Measurements from ENCODE around the gene CHMP2A. TPM values are rescaled to one million over a fixed set of nuclear protein-coding genes. Genes with fewer than 3 reads are reported as not detected.

Gene CHMP2A
- total RNA-seq, 1 donor from 2014 or later, result 108 TPM

GRCh38 chr19:58556622-58557220 lies 1.8 kb upstream of the CHMP2A start:
- peaks cover 19% of the 10 kb centered on the region for H3K4me1 Mint-ChIP-seq (ENCODE audit: low read depth, unreplicated experiment)
- no peak for TF ChIP-seq CTCF (IDR thresholded peaks at IDR 0.05; ENCODE audit: partially characterized antibody, unreplicated experiment)
- peak overlapping the region; percentile 96 for H3K4me3 Mint-ChIP-seq (ENCODE audit: unreplicated experiment)
- no peak for DNase-seq
- H3K36me3 Mint-ChIP-seq (ENCODE audit: unreplicated experiment), result no peaks in the 10 kb centered on the region
- peaks cover 19% of the 10 kb centered on the region for H3K27me3 Mint-ChIP-seq (ENCODE audit: unreplicated experiment)
- H3K27ac Mint-ChIP-seq (ENCODE audit: unreplicated experiment), result peak overlapping the region; percentile 64
- peaks cover 24% of the 10 kb centered on the region for H3K9me3 Mint-ChIP-seq (ENCODE audit: unreplicated experiment)

DNA sequence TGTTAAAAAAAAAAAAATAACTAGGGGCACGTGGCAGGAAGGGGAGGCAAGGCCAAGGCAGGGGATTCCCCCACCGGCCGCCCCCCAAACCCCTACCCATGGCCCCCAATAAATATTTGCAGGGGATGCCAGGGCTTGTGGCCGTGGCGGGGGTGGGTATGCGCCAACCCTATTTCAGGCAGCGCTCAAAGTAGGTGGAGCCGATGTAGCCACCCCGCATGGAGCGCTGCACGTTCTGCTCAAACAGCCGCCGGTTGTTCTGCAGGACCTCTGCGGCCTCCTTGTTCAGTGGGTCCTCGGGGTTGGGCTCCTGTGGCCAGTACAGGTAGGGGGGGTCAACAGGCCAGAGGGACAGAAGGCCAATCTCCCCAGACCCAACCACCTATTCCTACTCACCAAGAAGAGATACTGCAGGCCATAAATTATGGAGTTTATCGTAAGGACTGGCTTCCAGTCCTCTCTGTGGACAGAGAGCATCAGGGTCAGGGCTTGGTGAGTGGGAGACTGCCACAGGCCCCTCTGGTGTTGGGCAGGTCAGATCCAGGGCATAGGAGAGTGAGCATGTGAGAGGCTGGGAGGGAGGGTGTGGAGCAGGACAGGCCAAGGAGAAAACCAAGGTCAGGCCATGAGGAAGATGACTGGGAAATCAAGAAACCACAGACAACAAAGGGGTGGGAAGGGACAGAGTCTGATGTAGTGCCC lies 1.2 kb upstream of the CHMP2A start:
- Mint-ChIP-seq H3K27ac (ENCODE audit: unreplicated experiment) (peak overlapping the region; percentile 33), H3K4me1 (ENCODE audit: low read depth, unreplicated experiment) (peaks cover 19% of the 10 kb centered on the region), H3K27me3 (ENCODE audit: unreplicated experiment) (peaks cover 19% of the 10 kb centered on the region), H3K36me3 (ENCODE audit: unreplicated experiment) (no peaks in the 10 kb centered on the region), H3K4me3 (ENCODE audit: unreplicated experiment) (peak overlapping the region; percentile 96), H3K9me3 (ENCODE audit: unreplicated experiment) (peaks cover 24% of the 10 kb centered on the region)
- TF ChIP-seq CTCF (IDR thresholded peaks at IDR 0.05; ENCODE audit: partially characterized antibody, unreplicated experiment), result no peak
- no peak for DNase-seq

DNA sequence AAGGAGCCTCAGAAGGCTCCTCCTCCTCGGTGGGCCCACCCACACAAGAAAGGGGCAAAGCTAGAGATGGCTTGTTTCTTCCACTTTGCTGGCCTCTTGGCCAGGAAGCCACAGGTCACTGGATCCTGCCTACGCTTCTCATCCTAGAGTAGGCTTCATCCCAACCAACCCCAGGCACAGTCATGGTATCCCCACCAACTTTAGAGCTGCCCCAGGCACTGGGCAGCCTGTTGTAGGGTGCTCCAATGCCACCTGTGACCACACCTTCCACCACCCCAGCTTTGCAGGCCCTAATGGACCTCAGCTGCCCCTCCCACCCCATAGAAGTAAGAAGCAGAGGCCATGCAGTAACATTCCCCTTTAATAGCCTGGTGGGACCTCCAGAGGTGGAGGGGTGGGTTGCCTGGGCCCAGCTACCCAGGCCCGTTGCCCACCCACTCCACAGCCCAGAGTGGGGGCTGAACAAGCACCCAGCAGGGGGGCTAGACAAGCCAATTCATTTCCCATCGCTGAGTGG lies 522 bp upstream of the CHMP2A start:
- H3K36me3 Mint-ChIP-seq (ENCODE audit: unreplicated experiment), result no peaks in the 10 kb centered on the region
- H3K4me3 Mint-ChIP-seq (ENCODE audit: unreplicated experiment), result peak overlapping the region; percentile 97
- TF ChIP-seq CTCF (IDR thresholded peaks at IDR 0.05; ENCODE audit: partially characterized antibody, unreplicated experiment), result no peak
- H3K27ac Mint-ChIP-seq (ENCODE audit: unreplicated experiment), result peak overlapping the region; percentile 96
- H3K4me1 Mint-ChIP-seq (ENCODE audit: low read depth, unreplicated experiment), result peaks cover 18% of the 10 kb centered on the region
- peaks cover 19% of the 10 kb centered on the region for H3K27me3 Mint-ChIP-seq (ENCODE audit: unreplicated experiment)
- peaks cover 25% of the 10 kb centered on the region for H3K9me3 Mint-ChIP-seq (ENCODE audit: unreplicated experiment)
- no peak for DNase-seq

- DNase-seq, result no peak
- H3K36me3 Mint-ChIP-seq (ENCODE audit: unreplicated experiment), result no peaks in the 10 kb centered on the region
- peak overlapping the region; percentile 97 for H3K4me3 Mint-ChIP-seq (ENCODE audit: unreplicated experiment)
- peaks cover 21% of the 10 kb centered on the region for H3K9me3 Mint-ChIP-seq (ENCODE audit: unreplicated experiment)
- peaks cover 16% of the 10 kb centered on the region for H3K4me1 Mint-ChIP-seq (ENCODE audit: low read depth, unreplicated experiment)
- H3K27ac Mint-ChIP-seq (ENCODE audit: unreplicated experiment), result peak overlapping the region; percentile 96
- TF ChIP-seq CTCF (IDR thresholded peaks at IDR 0.05; ENCODE audit: partially characterized antibody, unreplicated experiment), result no peak
- peaks cover 19% of the 10 kb centered on the region for H3K27me3 Mint-ChIP-seq (ENCODE audit: unreplicated experiment)
Observed at GRCh38 chr19:58553799-58554493, 959 bp downstream of the CHMP2A start.

All from glutamatergic neuron (in vitro differentiated cells).